ENCODE data around the gene VWCE.

DNA sequence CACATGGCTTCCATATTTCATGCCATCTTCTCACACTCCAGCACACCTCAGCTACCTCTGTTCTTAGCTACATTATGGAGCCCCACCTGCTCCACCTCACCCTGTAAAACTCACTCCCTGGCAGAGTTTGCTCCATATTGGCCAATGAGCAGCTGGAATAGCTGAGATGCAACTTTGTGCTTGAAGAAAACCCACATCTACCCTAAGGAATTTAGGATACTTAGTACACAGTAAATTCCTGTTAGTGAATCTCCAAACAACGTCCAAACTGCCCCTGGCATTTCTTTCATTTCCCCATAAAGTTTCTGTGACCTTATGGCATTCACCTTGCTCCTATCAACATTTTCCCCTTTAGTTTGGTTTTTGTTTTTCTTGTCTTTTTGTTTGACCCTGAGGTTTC lies 2.2 kb upstream of the VWCE start:
- TF ChIP-seq, protein P1, sequence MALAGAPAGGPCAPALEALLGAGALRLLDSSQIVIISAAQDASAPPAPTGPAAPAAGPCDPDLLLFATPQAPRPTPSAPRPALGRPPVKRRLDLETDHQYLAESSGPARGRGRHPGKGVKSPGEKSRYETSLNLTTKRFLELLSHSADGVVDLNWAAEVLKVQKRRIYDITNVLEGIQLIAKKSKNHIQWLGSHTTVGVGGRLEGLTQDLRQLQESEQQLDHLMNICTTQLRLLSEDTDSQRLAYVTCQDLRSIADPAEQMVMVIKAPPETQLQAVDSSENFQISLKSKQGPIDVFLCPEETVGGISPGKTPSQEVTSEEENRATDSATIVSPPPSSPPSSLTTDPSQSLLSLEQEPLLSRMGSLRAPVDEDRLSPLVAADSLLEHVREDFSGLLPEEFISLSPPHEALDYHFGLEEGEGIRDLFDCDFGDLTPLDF (CRISPR knock-in tag; IDR thresholded peaks at IDR 0.05), result no peak
- TF ChIP-seq PHF8 (IDR thresholded peaks at IDR 0.05; ENCODE audit: borderline replicate concordance, low read length) (no peak), RFX5 (IDR thresholded peaks at IDR 0.05; ENCODE audit: low read depth, low read length) (no peak), TEAD2 (tag; IDR thresholded peaks at IDR 0.05) (no peak), SP1 (CRISPR knock-in tag; IDR thresholded peaks at IDR 0.05) (no peak), CREB1 (IDR thresholded peaks at IDR 0.05) (no peak), CREB1 (CRISPR knock-in tag; IDR thresholded peaks at IDR 0.05) (no peak), POLR2A (conservative IDR thresholded peaks at IDR 0.05) (peak; percentile 43), POLR2AphosphoS5 (IDR thresholded peaks at IDR 0.05; ENCODE audit: control insufficient read depth, insufficient read depth, low read depth, low read length) (no peak), MYNN (IDR thresholded peaks at IDR 0.05) (no peak), MYNN (CRISPR knock-in tag; IDR thresholded peaks at IDR 0.05) (no peak)
- TF ChIP-seq, protein P2, sequence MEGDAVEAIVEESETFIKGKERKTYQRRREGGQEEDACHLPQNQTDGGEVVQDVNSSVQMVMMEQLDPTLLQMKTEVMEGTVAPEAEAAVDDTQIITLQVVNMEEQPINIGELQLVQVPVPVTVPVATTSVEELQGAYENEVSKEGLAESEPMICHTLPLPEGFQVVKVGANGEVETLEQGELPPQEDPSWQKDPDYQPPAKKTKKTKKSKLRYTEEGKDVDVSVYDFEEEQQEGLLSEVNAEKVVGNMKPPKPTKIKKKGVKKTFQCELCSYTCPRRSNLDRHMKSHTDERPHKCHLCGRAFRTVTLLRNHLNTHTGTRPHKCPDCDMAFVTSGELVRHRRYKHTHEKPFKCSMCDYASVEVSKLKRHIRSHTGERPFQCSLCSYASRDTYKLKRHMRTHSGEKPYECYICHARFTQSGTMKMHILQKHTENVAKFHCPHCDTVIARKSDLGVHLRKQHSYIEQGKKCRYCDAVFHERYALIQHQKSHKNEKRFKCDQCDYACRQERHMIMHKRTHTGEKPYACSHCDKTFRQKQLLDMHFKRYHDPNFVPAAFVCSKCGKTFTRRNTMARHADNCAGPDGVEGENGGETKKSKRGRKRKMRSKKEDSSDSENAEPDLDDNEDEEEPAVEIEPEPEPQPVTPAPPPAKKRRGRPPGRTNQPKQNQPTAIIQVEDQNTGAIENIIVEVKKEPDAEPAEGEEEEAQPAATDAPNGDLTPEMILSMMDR (IDR thresholded peaks at IDR 0.05 in 2 of 3, conservative IDR thresholded peaks at IDR 0.05 in 1 of 3; ENCODE audit: insufficient read depth in 2 of 3, low read depth in 1 of 3, low read length in 3 of 3), result no peak
